Urothelium cell line (cell line): Measurements from ENCODE around the gene CAMK1.

Experiments
- DNase-seq: peaks from one replicate; pipeline ENCODE4 v3.0.0; 2011; ENCODE audit warnings: low spot score, mixed read lengths
- FAIRE-seq: peaks from 2 replicates; lab custom pipeline; 2011; peaks lifted over from hg19 to GRCh38; lab: Jason Lieb, UNC

Gene CAMK1

DNA sequence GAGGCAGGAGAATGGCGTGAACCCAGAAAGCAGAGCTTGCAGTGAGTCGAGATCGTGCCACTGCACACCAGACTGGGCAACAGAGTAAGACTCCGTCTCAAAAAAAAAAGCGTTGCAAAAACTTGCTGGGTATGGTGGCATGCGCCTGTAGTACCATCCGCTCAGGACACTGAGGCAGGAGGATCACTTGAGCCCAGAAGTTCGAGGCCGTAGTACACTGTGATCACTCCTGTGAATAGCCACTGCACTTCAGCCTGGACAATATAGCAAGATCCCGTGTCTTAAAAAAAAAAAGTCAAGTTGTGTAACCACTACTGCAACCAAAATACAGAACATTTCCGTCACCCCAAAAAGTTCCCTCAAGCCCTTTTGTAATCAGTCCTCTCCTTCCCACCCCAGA, 24.7 kb upstream of the CAMK1 start:
- no peak for FAIRE-seq
- DNase-seq, result no peak

DNA sequence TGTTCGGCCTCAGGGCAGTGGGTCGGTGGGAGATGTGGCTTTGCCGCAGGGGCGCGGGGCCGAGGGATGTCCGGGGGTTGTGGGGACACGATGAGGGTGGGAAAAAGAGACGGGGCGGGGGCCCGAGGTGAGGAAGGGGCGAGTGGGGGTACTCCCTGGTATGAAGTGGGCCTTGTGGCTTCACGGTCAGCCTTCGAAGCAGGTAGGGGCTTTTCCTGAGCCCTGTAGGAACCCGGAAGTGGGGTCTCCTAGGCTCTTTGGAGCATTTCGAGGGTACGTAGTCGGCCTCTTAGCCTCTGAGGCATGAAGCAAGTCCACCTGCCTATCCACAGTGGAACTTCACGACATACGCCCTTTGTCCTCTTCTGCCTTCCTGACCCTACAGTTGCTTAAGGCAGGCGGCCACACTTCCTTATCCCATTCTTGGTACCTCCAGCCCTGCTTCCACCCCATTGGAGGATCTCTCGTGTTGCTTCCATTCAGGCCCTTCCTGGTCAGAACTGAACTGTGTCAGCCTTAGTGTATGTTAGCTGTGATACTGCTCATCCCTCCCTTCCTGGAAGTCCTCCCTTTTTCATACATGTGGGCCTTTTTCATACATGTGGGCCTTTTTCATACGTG, 23.5 kb upstream of the CAMK1 start:
- peak; percentile 23 for DNase-seq
- no peak for FAIRE-seq

DNA sequence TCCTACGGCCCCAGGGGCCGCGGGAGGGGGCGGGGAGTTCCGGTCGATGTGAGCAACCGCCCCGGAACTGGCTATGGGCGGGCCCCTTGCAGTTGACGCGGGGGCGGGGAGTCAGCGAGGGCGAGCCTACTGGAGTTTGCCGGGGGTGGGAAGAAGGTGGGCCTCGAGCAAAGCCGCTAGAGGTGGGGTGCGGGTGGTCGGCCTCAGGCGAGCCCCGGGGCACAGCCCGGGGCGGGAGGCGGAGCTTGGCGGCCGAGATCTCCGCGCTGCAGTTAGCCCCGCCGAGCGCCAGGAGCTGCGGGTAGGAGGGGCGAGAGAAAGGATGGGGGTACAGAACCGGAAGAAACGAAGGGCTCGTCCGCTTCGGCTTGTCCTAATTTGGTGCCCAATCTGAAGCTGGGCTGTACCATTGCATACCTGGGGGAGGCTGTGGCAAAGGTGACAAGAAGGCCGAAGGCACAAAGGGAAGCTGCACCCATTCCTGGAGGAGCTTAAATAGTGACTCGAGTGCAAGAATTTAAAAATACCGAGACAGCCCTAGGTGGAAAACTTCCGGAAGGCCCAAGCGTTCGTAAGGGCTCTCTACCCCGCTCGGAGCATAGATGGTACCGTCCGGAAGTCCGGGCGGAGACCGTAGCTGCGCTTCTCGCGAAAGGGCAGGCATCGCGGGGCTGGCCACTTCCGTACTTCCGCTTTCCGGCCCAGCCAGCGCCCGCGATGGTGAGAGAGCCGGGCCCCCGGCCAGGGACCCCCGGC, 22.8 kb upstream of the CAMK1 start, which contains the start of the genes ARPC4 and TADA3:
ARPC4 (plus strand) TSS at position 678 of the 756 bp plus-strand sequence; CDS start at position 718, 40 bp downstream.
TADA3 (minus strand) TSS at position 69 of the 756 bp plus-strand sequence. CDS start 1,007 bp downstream, outside the sequence.
- no peak for FAIRE-seq

DNA sequence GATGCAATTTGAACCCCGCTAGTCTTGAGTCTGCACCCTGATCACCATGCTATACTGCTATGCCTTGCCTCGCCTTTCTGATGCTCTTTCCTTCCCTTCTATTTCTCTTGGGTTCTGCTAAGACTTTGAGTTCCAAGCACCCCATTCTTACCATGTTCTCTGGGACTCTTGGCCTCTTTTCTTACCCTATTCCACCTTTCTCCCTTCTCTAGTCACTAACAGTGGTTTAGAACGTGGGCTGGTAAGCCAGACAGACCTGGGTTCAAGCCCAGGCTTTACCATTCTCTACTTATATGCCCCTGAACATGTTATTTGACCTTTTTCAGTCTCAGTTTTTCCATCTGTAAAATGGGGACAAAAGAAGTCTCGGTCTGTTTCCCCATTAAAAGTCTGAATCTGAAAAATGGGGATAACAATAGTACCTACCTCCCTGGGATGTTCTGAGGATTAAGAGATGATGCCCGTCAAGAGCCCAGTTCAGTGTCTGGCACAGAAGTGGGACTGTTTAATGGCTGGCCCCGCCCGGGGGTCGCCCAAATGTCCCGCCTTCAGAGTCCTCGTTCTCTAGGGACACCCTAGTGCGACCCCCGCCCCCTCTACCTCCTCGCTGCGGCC, 22.1 kb upstream of the CAMK1 start:
- FAIRE-seq, result no peak
- DNase-seq, result no peak

More for the DNA sequence above, 22.8 kb upstream of the CAMK1 start, which contains the start of the genes ARPC4 and TADA3:
- peak; percentile 96 for DNase-seq

DNA sequence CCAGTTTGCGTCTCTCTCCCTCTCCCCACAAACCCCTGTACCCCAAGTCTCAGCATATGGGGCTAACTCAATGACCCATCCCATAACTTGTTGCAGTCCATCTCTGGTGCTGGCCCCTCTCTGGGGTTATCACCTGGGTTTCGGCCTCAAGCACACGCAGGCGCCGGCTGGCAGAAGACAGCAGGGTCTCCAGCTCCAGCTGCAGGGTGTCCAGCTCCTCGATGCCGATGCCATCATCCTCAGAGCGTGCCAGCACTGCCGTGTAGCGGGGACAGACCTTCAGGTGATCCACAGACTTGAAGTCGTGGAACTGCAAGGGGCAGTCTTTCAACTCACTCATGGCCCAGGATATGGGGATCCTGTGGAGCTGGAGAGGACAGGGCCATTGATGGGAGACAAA, 21.4 kb upstream of the CAMK1 start:
- DNase-seq (no peak), FAIRE-seq (no peak)

DNA sequence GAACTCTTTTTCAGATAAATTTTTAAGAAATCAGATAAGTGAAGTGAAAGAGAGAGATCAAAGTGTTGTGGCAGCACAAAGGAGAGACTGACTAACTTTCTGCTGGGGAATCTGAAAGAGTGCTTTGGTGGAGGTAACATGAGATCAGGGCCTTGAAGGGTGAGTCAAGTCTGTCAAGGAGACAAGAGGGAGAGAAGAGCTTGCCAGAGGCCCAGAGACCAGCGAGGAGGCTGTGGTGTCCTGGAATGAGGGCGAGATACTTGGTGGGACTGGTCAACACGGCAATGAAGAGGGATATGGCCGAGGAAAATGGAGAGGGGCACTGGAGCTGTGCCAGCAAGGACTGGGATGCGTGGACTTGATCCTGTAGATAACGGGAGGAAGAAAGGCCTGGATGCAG, 18.0 kb upstream of the CAMK1 start:
- DNase-seq, result no peak
- no peak for FAIRE-seq

DNA sequence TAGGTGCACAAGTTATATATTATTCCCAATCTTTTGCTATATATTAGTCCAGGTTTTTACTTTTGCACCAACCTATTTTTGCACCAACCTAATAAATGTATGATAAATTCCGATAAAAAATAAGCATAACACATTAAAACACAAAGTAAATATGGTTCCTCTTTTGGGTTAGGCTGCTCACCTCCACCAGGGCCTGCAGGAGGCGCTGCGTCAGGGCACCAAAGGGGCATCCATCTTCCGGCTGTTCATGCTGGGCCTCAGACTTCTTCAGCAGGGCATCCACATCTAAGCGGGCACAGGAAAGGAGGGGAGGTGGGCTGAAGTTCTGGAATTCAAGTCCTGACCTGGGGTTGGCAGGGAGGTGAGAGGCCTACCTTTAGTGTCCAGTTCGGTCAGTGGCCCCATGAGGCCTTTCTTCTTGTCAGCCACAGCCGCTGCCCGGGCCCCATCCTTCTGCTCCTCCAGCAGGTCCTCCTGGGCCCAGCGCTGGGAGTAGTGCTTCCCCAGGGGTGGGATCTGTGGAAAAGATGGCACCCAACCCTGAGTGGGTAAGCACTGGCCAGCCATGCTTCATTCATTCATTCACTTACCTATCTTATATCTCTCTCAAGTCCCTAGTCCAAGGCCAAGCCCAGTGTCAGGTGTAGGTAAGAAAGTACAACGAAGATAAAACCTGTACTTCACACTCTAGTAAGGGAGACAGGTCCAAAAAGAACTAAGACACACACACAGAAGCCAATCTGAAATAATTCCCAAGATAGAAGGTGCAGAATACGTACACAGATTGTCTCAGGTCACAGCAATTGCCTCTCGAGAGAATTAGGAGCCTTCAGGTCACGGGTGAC, 17.3 kb upstream of the CAMK1 start:
- no peak for FAIRE-seq
- DNase-seq, result peak; percentile 26

DNA sequence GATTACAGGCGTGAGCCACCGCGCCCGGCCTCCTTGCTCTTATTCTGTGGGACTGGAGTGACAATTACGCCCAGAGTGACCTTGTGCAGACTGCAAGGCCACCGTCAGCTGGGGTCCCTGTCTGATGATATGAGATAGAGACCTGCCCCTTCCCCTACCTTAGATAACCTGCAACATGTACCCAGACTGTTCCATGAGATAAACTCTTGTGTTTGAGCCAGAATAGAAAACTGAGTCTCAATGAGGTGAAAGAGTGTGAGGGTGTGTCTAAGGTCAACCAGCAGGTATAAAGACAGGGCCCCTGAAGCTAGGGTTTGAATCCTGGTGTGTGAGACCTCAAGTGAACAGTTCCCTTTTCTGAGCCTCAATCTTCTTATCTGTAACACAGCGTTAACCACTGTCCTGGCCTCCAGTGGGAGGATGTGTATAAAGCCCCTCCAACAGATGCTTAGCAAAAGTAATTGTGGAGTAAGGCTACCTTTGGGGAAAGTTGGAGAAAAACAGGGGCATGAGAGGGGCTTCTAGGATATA, 16.5 kb upstream of the CAMK1 start:
- no peak for DNase-seq
- FAIRE-seq, result no peak

DNA sequence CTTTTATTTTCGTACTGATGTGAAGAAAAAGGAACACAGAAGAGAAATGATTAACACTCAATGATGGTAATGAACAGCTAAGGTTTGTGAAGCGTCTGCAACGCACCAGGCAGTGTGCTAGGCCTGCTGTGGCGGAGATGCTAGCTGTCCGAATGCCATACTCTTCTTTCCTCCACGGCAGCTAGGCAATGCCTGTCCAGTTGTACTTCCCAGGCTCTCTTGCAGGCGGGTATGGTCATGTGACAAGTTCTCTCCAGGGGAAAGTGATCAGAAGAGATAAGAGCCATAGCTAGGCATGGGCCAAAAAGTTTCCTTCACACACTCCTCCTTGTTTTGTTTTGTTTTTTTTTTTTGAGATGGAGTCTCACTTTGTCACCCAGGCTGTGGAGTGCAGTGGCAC, 15.9 kb upstream of the CAMK1 start:
- FAIRE-seq, result no peak
- DNase-seq, result no peak

DNA sequence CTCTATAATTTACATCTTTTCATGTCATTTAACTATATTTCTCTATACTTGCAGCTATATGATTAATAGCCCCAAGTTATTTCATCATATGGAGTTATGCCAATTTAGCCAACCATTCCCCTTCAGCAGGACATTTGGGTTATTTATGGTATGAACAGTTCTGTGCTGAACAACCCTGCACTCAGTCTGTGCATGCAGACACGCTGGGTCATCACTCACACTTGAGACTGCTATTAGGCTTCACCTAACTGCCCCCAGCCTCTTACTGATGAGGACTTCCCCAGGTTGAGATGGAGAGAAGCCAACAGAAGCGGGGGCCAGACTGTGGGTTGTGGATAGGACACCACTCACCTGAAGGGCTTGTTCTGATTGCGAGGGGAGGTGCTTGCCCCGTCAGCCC, 15.2 kb upstream of the CAMK1 start:
- DNase-seq, result no peak
- no peak for FAIRE-seq

DNA sequence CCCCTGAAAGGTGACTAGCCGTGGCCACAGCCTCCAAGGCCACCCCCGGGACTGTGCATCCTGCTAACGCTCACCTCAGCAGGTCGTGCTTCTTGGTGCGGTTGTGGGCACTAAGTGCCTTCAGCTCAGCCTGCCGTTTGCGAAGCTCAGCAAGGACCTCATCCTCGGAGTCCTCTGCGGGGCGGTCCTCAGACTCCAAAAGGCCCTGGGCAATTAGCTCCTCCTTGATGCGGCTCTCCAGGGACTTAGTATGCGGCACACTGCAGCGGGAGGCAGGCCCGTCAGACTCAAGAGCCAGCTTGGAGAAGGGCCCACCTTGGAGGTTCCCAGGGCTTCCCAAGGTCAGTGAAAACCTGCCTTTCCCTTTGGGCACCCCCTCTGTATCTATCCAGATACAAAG, 14.2 kb upstream of the CAMK1 start:
- FAIRE-seq (no peak), DNase-seq (no peak)

DNA sequence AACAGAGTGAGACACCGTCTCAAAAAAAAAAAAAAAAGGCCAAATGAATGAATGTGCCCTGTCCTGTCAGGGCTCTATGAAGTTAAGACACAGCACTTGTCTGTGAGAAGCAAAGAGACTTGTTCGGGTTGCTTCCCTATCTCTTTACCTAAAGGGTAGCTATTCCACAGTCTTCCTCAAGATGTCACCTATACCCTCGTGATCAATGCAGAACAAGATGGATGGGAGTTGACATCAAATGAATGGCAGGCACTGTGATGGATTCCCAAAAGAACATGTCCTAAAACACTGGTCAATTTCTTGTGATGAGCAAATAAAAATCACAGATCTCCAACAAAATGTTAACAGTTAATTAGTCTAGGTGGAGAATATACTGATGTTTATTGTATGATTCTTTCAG, 13.0 kb upstream of the CAMK1 start:
- no peak for FAIRE-seq
- DNase-seq, result no peak

DNA sequence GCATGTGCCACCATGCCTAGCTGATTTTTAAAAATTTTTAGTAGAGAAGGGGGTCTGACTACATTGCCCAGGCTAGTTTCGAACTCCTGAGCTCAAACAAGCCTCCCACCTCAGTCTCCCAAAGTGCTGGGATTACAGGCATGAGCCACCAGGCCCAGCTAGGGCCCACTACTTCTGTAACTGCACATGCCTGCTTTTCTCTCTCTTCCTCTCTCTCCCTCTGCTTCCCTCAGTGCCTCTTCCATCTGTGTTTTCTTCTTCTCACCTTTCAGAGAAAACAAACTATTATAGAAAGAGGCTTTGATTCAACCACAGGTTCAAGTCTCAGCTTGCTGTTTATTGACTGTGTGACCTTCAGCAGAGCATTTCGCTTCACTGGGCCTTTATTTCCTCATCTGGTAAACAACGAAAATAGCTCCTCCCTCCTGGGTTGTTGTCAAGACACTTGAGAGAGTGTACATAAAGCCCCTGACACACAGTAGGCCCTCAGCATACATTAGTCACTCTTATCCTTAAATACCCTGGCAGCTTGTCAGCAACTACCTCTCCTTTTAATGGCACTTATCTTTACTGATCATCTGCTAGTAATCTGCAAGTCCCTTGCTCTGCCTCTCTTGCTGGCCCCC, 12.3 kb upstream of the CAMK1 start:
- DNase-seq (no peak), FAIRE-seq (no peak)

DNA sequence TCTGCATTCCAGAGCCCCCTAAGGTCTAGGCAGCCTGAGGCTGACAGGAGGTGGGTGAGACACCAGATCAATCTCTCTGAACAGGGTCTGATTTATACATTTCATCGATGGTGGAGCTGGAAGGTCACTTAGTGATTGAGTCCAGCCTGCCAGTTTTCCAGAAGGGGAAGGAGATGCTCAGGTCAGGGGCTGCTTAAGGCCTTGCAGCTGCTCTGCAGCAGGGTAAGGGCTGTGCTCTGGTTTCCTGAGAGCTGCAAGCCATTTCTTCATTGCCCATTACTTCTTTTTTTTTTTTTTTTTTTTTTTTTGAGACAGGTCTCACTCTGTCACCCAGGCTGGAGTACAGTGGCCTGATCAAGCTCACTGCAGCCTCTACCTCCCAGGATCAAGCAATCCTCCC, 11.8 kb upstream of the CAMK1 start:
- FAIRE-seq (no peak), DNase-seq (no peak)

DNA sequence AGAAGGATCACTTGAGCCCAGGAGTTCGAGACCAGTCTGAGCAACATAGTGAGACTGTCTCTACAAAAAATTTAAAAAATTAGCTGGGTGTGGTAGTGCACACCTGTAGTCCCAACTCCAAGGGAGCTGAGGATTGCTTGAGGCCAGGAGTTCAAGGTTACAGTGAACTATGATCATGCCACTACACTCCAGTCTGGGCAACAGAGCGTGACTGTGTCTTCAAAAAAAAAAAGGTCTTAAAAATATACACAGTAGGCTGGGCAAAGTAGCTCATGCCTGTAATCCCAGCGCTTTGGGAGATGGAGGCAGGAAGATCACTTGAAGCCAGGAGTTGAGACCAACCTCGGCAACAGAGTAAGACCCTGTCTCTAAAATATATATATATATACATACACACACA, 11.2 kb upstream of the CAMK1 start:
- no peak for FAIRE-seq
- no peak for DNase-seq

DNA sequence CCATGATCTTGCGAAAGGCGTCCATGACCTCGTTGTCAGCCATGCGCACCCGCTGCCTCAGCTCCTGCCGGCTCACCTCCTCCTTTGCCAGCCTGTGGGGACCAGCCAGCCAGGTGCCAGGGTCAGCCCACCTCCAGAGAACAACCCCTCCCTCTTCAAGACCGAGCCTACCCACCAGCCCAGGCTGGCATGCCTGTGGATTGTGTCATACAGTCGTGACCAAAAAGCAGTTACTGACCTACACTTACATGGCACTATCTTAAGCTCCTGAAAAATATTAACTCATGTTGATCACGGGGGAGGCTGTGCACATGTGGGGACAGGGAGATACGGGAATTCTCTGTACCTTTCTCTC, 10.7 kb upstream of the CAMK1 start:
- FAIRE-seq (no peak), DNase-seq (no peak)

DNA sequence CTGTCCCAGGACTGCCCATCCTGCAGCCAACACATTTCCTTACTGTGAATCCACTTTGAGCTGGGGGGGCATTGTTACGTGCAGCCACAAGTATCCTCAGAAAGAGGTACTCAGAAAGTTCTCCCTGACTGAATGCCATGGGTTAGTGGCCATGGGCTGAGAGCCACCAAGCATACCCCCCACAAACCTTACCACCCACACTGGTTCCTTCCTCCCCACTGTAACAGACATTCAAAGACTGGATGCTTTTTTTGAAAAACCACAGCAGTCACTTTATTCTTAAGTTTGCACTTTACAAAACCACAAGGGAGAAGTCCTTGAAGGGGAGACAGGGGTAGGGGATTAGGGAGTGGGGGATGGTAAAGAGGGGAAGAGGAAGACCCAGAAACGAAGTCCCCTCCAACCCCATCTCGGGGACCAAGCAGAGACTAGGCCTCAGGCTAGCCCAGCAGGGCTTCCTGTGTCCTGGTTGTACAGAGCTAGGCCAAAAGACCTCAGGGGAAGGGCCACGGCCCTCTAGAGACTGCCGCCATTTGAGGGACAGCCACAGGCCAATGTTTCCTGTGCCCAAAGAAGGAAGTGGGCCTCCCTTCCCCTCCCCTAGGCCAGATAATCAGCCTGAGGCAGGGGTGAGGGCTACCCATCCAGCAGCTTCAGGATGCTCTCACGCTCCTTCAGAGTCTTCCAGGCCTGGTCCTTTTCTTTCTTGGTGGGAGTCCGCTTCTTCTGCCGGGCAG, 10.1 kb upstream of the CAMK1 start:
- FAIRE-seq, result no peak

DNA sequence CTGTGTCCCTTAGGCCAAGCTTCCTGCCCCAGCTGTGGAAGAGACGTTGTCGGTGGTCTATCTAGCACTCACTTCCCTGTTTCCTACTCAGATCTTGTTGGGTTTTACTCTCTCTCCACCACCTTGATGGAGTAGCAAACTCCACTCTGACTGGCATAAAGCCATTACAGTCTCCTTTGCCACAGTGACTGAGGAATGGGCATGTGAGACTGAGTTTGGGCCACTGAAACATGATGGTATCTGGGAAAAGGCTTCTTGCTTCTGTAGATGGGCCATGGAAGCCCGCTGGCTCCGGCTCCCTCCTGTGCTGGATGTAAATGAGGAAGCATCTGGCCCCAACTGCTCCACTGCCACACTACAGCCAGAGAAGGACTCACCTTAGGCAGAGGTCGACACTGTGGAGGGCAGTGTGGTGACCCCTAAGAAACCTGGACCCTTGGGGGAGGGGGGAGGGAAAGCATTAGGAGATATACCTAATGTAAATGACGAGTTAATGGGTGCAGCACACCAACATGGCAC, 9.4 kb upstream of the CAMK1 start:
- DNase-seq (no peak), FAIRE-seq (no peak)

More for the DNA sequence above, 10.1 kb upstream of the CAMK1 start:
- no peak for DNase-seq
